Measurements from ENCODE around the gene AOC2.
"Not testable (repeated sequence)": the region's sequence is repeated elsewhere in the genome, so short reads cannot be mapped to it uniquely, and the experiment has no call there.

The AOC2 gene

DNA sequence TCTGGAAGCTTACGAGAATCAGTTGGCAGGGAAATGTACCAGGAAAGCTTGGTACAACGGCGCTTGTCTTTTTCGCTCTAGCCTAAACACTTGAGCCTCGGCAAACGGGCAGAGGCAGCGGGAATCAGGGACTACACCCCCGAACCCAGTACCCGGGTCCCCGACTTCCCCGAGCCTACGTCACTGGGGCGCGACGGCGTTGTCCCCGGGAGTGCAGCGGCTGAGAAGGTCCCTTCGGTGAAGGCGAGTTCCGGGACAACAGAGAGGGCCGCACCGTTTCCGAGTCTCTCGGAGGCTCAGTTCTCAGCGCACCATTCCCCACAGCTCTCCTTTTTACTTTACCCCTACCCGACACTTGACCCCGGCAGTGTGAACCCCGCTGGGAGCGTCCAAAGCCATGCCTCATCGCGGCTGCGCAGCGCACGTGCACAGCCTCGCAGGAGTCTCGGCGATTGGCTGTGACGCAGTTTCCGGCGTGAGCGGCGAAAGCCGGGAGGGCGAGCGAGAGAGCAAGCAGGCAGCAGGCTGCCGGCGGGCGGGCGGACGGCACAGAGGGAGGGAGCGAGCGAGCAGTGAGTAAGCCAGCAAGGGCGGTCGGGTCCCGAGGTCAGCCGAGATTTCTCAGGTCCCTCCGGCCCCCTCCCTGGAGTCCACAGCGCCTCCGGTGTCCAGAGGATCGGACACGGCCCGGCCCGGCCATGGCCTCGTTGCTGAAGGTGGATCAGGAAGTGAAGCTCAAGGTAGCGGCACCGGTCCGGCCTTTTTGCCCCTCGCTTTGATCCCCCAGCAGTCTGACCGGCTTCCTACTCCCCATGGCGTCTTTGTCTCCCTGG, 11.2 kb upstream of the AOC2 start, which contains the start of gene PSME3:
TSS of gene PSME3 (plus strand) at position 464 of the 833 bp plus-strand sequence. CDS start at position 699, 235 bp downstream.
- DNase-seq: peak; percentile 92

DNA sequence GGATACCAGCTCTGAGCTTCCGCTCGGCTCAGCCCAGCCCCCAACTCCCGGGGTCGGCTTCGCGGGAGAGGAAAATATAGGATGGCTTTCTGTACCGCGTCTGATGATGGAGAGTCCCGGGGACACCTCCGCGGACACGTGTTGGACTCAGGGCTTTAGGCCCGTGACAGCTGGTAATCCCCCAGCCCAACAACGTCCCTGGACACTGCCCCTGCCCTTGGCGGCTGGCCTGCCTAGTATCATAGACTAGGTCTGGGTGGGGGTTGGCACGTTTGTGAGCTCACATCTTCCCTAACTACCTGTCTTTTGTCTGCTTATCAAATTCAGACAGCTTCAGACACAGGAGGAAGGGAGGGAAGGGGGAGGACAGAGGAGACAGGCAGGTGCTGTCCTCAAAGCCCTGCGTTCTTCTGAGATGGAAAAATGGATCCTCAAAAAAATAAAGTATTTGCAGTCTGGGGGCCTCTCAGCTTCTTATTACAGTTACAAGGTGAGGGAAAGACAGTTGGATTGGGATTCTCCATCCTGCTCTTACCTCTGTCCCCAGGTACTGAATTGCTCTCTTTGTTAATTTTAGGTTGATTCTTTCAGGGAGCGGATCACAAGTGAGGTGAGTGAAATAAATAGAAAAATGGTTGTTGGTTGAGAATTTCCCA, 10.5 kb upstream of the AOC2 start:
- no peak for DNase-seq

DNA sequence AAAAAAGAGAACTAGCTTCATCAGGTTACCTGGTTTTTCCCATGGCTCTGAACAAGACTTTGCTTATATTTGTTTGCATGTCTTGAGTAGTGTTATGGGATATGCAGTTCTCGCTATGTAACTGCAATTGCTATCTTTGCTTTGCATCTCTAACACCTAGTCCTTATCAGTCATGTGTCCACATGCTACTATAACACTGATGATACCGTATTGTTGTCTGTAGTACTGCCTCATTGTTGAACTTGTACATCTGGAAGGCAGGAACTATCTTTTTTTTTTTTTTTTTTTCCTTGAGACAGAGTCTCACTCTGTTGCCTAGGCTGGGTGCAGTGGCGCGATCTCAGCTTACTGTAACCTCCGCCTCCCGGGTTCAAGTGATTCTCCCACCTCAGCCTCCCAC, 8.6 kb upstream of the AOC2 start:
- no peak for DNase-seq

GRCh38 chr17:42841975-42842685, 2.2 kb upstream of the AOC2 start:
- DNase-seq: no peak

DNA sequence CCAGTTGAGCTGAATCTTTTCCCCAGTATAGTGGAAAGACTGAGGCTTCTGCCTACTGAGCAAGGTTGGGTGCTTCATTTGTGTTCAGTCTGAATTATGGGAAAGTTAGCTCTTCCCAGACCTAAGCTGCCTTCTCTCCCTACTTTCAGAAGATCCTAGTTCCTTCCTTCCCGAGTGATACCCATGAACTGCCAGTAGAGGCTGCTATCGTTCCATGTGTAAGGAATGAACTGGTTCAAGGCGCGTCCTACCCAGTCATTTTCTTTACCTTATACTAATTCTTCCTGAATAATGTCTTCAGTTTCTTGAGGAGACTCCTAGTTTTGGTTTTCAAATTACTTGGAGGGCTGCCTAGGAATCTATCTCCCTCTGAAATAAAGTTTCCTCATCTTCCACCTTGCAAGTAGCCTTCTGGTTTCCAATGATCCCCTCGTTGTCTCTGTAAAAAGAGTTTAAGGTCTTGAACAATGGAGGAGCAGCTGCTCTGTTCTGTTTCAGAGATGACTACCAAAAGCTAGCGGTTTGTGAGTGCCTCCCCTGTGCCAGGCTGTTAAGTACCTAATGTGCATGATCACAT, 934 bp upstream of the AOC2 start:
- DNase-seq: no peak

- no peak for DNase-seq
Measured at GRCh38 chr17:42844761-42845555, 578 bp downstream of the AOC2 start.

GRCh38 chr17:42845556-42845917, 1.2 kb downstream of the AOC2 start:
- no peak for DNase-seq

DNA sequence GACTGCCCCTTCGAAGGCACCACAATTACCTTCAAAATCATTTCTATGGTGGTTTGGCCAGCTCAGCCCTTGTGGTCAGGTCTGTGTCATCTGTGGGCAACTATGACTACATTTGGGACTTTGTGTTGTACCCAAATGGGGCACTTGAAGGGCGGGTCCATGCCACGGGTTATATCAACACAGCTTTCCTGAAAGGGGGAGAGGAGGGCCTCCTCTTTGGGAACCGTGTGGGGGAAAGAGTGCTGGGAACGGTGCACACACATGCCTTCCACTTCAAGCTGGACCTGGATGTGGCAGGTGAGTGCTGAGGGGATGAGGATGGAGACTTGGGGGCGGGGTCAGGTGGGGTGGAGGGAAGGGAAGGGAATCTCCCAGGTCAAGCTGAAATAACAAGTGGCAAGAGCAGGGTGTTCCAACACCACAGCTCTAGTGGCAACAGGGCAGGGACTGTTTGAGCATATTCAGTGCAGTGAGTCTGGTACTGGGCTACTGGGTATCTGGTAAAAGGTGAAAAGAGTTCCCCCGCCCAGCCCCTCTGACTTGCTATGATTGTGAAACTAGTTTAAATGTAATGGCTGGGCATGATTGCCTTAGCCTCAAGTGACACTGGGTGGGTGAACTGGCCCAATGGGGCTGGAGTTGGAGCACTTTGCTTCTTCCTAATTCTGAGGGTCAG, 1.7 kb downstream of the AOC2 start:
- DNase-seq: peak; percentile 64

GRCh38 chr17:42846594-42847280, 2.4 kb downstream of the AOC2 start:
- no peak for DNase-seq

DNA sequence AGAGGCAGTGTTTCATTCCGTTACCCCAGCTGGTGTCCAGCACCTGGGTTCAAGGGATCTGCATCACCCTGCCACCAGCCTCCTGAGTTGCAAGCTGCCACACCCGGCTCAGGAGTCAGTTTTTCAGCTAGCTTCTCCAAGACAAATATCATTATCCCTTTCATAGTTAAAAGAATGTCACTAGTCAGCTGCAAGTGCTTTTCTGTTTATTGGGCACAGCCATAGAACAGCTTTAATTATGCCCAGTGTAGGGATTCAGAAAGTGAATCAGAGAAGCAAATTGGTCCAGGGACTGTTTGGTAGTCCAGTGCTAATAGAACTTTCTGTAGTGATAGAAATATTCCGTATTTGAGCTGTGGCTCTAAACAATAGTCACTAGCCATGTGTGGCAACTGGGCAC, 3.7 kb downstream of the AOC2 start:
- DNase-seq: no peak

DNA sequence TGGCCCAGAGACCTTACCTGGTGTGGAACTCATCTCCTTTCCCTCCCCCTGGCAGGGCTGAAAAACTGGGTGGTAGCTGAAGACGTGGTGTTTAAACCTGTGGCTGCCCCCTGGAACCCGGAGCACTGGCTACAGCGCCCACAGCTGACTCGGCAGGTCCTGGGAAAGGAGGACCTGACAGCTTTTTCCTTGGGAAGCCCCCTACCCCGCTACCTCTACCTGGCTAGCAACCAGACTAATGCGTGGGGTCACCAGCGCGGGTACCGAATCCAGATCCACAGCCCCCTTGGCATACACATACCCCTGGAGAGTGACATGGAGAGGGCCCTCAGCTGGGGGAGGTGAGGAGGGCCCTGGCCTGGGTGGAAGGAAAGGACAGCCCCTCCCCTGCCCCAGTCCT, 4.7 kb downstream of the AOC2 start:
- no peak for DNase-seq

- DNase-seq: no peak
Measured at GRCh38 chr17:42849451-42850181, 5.2 kb downstream of the AOC2 start.

DNA sequence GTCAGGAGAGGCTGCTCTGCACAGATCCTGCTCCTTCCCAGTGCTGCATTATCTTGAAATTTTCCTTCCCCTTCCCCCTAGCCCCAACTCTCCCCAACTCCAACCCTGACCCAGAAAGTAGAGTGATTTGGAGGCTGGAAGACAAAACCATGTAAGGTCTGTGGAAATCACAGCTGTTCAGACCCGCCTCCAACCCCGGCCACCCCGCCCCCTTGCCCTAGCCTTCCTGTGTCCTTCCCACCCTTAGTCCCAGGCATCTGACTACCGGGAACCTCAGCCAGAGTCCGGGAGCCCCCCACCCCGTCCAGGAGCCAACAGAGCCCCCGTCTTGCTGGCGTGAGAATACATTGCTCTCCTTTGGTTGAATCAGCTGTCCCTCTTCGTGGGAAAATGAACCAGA, 6.6 kb downstream of the AOC2 start, which contains the start of gene AOC3:
TSS of gene AOC3 (plus strand) at position 246 of the 400 bp plus-strand sequence. CDS start at position 391, 145 bp downstream.
- no peak for DNase-seq

DNA sequence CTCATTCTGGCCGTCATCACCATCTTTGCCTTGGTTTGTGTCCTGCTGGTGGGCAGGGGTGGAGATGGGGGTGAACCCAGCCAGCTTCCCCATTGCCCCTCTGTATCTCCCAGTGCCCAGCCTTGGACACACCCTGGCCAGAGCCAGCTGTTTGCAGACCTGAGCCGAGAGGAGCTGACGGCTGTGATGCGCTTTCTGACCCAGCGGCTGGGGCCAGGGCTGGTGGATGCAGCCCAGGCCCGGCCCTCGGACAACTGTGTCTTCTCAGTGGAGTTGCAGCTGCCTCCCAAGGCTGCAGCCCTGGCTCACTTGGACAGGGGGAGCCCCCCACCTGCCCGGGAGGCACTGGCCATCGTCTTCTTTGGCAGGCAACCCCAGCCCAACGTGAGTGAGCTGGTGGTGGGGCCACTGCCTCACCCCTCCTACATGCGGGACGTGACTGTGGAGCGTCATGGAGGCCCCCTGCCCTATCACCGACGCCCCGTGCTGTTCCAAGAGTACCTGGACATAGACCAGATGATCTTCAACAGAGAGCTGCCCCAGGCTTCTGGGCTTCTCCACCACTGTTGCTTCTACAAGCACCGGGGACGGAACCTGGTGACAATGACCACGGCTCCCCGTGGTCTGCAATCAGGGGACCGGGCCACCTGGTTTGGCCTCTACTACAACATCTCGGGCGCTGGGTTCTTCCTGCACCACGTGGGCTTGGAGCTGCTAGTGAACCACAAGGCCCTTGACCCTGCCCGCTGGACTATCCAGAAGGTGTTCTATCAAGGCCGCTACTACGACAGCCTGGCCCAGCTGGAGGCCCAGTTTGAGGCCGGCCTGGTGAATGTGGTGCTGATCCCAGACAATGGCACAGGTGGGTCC, 7.2 kb downstream of the AOC2 start:
- not testable (repeated sequence) for DNase-seq

GRCh38 chr17:42852351-42852750, 8.0 kb downstream of the AOC2 start:
- DNase-seq: no peak

DNA sequence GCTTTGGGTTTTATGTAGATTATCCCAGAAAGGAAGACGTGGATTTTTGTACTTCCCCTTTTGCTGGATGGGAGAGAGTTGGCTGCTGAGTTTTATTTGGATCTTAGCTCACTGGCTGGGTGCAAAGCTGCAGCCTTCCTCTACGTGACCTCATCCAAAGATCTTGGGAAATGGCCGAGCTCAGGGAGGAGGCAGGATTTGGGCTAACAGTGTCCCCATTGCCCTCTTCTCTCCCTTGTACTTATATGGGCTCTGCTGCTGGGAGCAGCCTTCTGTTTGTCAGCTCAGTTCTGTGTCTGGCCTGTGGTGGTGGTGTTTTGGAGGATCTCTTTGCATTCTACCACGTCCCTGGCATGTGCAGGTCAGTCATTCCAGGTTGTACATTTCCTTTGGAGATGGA, 8.6 kb downstream of the AOC2 start:
- no peak for DNase-seq

- DNase-seq: no peak
Measured at GRCh38 chr17:42853597-42853967, 9.2 kb downstream of the AOC2 start.

DNA sequence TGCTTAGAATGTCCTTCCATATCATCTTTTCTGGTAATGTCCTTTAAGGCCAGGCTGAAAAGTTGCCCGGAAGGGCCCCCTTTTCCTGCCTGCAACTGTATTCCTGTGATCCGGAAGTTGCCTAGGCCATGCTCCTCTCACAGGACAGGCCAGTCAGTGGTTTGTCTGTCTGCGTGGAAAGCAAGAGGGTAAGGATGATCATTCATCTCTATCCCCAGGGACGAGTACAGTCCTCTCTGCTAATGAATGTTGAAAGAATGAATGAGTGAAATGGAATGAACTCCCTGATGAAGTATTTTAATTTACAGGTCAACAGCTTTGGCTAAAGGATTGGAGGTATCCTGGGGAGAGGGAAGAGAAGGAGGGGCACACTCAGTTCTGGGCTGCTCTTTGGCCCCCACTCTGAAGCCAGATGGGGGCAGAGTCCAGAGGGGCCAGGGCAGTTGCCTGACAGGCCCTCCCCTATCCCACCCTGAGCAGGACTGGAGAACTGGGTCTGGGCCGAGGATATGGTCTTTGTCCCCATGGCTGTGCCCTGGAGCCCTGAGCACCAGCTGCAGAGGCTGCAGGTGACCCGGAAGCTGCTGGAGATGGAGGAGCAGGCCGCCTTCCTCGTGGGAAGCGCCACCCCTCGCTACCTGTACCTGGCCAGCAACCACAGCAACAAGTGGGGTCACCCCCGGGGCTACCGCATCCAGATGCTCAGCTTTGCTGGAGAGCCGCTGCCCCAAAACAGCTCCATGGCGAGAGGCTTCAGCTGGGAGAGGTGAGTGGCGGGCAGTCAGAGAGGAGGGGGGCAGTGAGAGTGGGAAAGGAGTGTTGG, 9.8 kb downstream of the AOC2 start:
- DNase-seq: no peak
